Measurements from ENCODE around the gene CD99L2.

The CD99L2 gene

GRCh38 chrX:150898343-150899190, at the start of gene CD99L2:
CD99L2 (minus strand) TSS chrX:150898668; CDS start chrX:150898588, 80 bp downstream.
- Histone ChIP-seq H3K27me3 (replicated peaks; ENCODE audit: control insufficient read depth, insufficient read depth, low read length) (peaks cover 9% of the 10 kb centered on the region), H3K4me3 (ENCODE audit: low read length) (peak within 1 kb of the TSS; percentile 81), H3K9me3 (ENCODE audit: control insufficient read depth, low read length) (no peaks in the 10 kb centered on the region), H3K36me3 (ENCODE audit: control insufficient read depth, insufficient read depth, low read length, severe bottlenecking) (no peaks in the 10 kb centered on the region), H3K9ac (ENCODE audit: low read length) (peak within 1 kb of the TSS; percentile 82), H3K4me1 (ENCODE audit: control insufficient read depth, insufficient read depth, low read length) (no peaks in the 10 kb centered on the region)
- peak; percentile 92 for DNase-seq (ENCODE audit: low read depth)

GRCh38 chrX:150944233-150944632, 45.8 kb upstream of the CD99L2 start:
- Histone ChIP-seq H3K9me3 (ENCODE audit: control insufficient read depth, low read length) (peaks cover 4% of the 10 kb centered on the region), H3K4me3 (ENCODE audit: low read length) (no peak overlapping the region), H3K9ac (ENCODE audit: low read length) (no peak overlapping the region), H3K4me1 (ENCODE audit: control insufficient read depth, insufficient read depth, low read length) (no peaks in the 10 kb centered on the region), H3K27me3 (replicated peaks; ENCODE audit: control insufficient read depth, insufficient read depth, low read length) (peaks cover 50% of the 10 kb centered on the region), H3K36me3 (ENCODE audit: control insufficient read depth, insufficient read depth, low read length, severe bottlenecking) (no peaks in the 10 kb centered on the region)
- DNase-seq (ENCODE audit: low read depth), result no peak

- peaks cover 44% of the 10 kb centered on the region for H3K27me3 ChIP-seq (replicated peaks; ENCODE audit: control insufficient read depth, insufficient read depth, low read length)
- no peak overlapping the region for H3K4me3 ChIP-seq (ENCODE audit: low read length)
- no peaks in the 10 kb centered on the region for H3K4me1 ChIP-seq (ENCODE audit: control insufficient read depth, insufficient read depth, low read length)
- DNase-seq (ENCODE audit: low read depth), result no peak
- peaks cover 3% of the 10 kb centered on the region for H3K9me3 ChIP-seq (ENCODE audit: control insufficient read depth, low read length)
- no peaks in the 10 kb centered on the region for H3K36me3 ChIP-seq (ENCODE audit: control insufficient read depth, insufficient read depth, low read length, severe bottlenecking)
- no peak overlapping the region for H3K9ac ChIP-seq (ENCODE audit: low read length)
Measured at GRCh38 chrX:150942942-150943594, 44.6 kb upstream of the CD99L2 start.

GRCh38 chrX:150941580-150941979, 43.1 kb upstream of the CD99L2 start:
- Histone ChIP-seq H3K9me3 (ENCODE audit: control insufficient read depth, low read length) (no peaks in the 10 kb centered on the region), H3K9ac (ENCODE audit: low read length) (no peak overlapping the region), H3K36me3 (ENCODE audit: control insufficient read depth, insufficient read depth, low read length, severe bottlenecking) (no peaks in the 10 kb centered on the region), H3K4me1 (ENCODE audit: control insufficient read depth, insufficient read depth, low read length) (no peaks in the 10 kb centered on the region), H3K27me3 (replicated peaks; ENCODE audit: control insufficient read depth, insufficient read depth, low read length) (peaks cover 29% of the 10 kb centered on the region), H3K4me3 (ENCODE audit: low read length) (no peak overlapping the region)
- DNase-seq (ENCODE audit: low read depth), result no peak

- no peak overlapping the region for H3K9ac ChIP-seq (ENCODE audit: low read length)
- H3K4me1 ChIP-seq (ENCODE audit: control insufficient read depth, insufficient read depth, low read length), result no peaks in the 10 kb centered on the region
- H3K4me3 ChIP-seq (ENCODE audit: low read length), result no peak overlapping the region
- peaks cover 25% of the 10 kb centered on the region for H3K27me3 ChIP-seq (replicated peaks; ENCODE audit: control insufficient read depth, insufficient read depth, low read length)
- H3K36me3 ChIP-seq (ENCODE audit: control insufficient read depth, insufficient read depth, low read length, severe bottlenecking), result no peaks in the 10 kb centered on the region
- no peaks in the 10 kb centered on the region for H3K9me3 ChIP-seq (ENCODE audit: control insufficient read depth, low read length)
- no peak for DNase-seq (ENCODE audit: low read depth)
Measured at GRCh38 chrX:150940844-150941495, 42.5 kb upstream of the CD99L2 start.

- H3K4me3 ChIP-seq (ENCODE audit: low read length), result no peak overlapping the region
- no peak overlapping the region for H3K9ac ChIP-seq (ENCODE audit: low read length)
- no peaks in the 10 kb centered on the region for H3K9me3 ChIP-seq (ENCODE audit: control insufficient read depth, low read length)
- H3K4me1 ChIP-seq (ENCODE audit: control insufficient read depth, insufficient read depth, low read length), result no peaks in the 10 kb centered on the region
- no peak for DNase-seq (ENCODE audit: low read depth)
- no peaks in the 10 kb centered on the region for H3K36me3 ChIP-seq (ENCODE audit: control insufficient read depth, insufficient read depth, low read length, severe bottlenecking)
- H3K27me3 ChIP-seq (replicated peaks; ENCODE audit: control insufficient read depth, insufficient read depth, low read length), result peaks cover 6% of the 10 kb centered on the region
Measured at GRCh38 chrX:150936556-150936955, 38.1 kb upstream of the CD99L2 start.

- peak; percentile 81 for DNase-seq (ENCODE audit: low read depth)
Measured at GRCh38 chrX:150935467-150935866, 37.0 kb upstream of the CD99L2 start.

GRCh38 chrX:150934453-150934852, 36.0 kb upstream of the CD99L2 start:
- Histone ChIP-seq H3K9me3 (ENCODE audit: control insufficient read depth, low read length) (no peaks in the 10 kb centered on the region), H3K4me1 (ENCODE audit: control insufficient read depth, insufficient read depth, low read length) (no peaks in the 10 kb centered on the region), H3K9ac (ENCODE audit: low read length) (no peak overlapping the region), H3K4me3 (ENCODE audit: low read length) (no peak overlapping the region), H3K36me3 (ENCODE audit: control insufficient read depth, insufficient read depth, low read length, severe bottlenecking) (no peaks in the 10 kb centered on the region), H3K27me3 (replicated peaks; ENCODE audit: control insufficient read depth, insufficient read depth, low read length) (no peaks in the 10 kb centered on the region)
- peak; percentile 52 for DNase-seq (ENCODE audit: low read depth)

More at GRCh38 chrX:150935467-150935866, 37.0 kb upstream of the CD99L2 start:
- Histone ChIP-seq H3K4me1 (ENCODE audit: control insufficient read depth, insufficient read depth, low read length) (no peaks in the 10 kb centered on the region), H3K36me3 (ENCODE audit: control insufficient read depth, insufficient read depth, low read length, severe bottlenecking) (no peaks in the 10 kb centered on the region), H3K27me3 (replicated peaks; ENCODE audit: control insufficient read depth, insufficient read depth, low read length) (no peaks in the 10 kb centered on the region), H3K4me3 (ENCODE audit: low read length) (no peak overlapping the region), H3K9ac (ENCODE audit: low read length) (no peak overlapping the region), H3K9me3 (ENCODE audit: control insufficient read depth, low read length) (no peaks in the 10 kb centered on the region)

GRCh38 chrX:150933945-150934350, 35.5 kb upstream of the CD99L2 start:
- H3K9ac ChIP-seq (ENCODE audit: low read length), result no peak overlapping the region
- H3K4me1 ChIP-seq (ENCODE audit: control insufficient read depth, insufficient read depth, low read length), result no peaks in the 10 kb centered on the region
- DNase-seq (ENCODE audit: low read depth), result no peak
- no peak overlapping the region for H3K4me3 ChIP-seq (ENCODE audit: low read length)
- H3K36me3 ChIP-seq (ENCODE audit: control insufficient read depth, insufficient read depth, low read length, severe bottlenecking), result no peaks in the 10 kb centered on the region
- no peaks in the 10 kb centered on the region for H3K9me3 ChIP-seq (ENCODE audit: control insufficient read depth, low read length)
- H3K27me3 ChIP-seq (replicated peaks; ENCODE audit: control insufficient read depth, insufficient read depth, low read length), result no peaks in the 10 kb centered on the region

GRCh38 chrX:150929058-150929457, 30.6 kb upstream of the CD99L2 start:
- H3K4me3 ChIP-seq (ENCODE audit: low read length), result no peak overlapping the region
- DNase-seq (ENCODE audit: low read depth), result no peak
- H3K27me3 ChIP-seq (replicated peaks; ENCODE audit: control insufficient read depth, insufficient read depth, low read length), result peaks cover 4% of the 10 kb centered on the region
- H3K9ac ChIP-seq (ENCODE audit: low read length), result no peak overlapping the region
- H3K9me3 ChIP-seq (ENCODE audit: control insufficient read depth, low read length), result peaks cover 10% of the 10 kb centered on the region
- H3K36me3 ChIP-seq (ENCODE audit: control insufficient read depth, insufficient read depth, low read length, severe bottlenecking), result no peaks in the 10 kb centered on the region
- no peaks in the 10 kb centered on the region for H3K4me1 ChIP-seq (ENCODE audit: control insufficient read depth, insufficient read depth, low read length)

GRCh38 chrX:150926791-150927190, 28.3 kb upstream of the CD99L2 start:
- Histone ChIP-seq H3K36me3 (ENCODE audit: control insufficient read depth, insufficient read depth, low read length, severe bottlenecking) (no peaks in the 10 kb centered on the region), H3K4me3 (ENCODE audit: low read length) (no peak overlapping the region), H3K9me3 (ENCODE audit: control insufficient read depth, low read length) (peaks cover 13% of the 10 kb centered on the region), H3K9ac (ENCODE audit: low read length) (no peak overlapping the region), H3K4me1 (ENCODE audit: control insufficient read depth, insufficient read depth, low read length) (no peaks in the 10 kb centered on the region), H3K27me3 (replicated peaks; ENCODE audit: control insufficient read depth, insufficient read depth, low read length) (peaks cover 7% of the 10 kb centered on the region)
- no peak for DNase-seq (ENCODE audit: low read depth)
